Epithelial cell of esophagus (primary cell): ENCODE measurements around the gene CRADD.

Source experiments
- DNase-seq: peaks from one replicate; pipeline ENCODE4 v3.0.0; 2010; ENCODE audit warnings: low read depth
- H3K4me3 ChIP-seq: 2 replicates; pipeline ENCODE4 v1.5.1; 2011; ENCODE audit warnings: mild to moderate bottlenecking, low read length, control low read depth
- CTCF ChIP-seq: IDR thresholded peaks from 2 replicates; pipeline ENCODE4 v1.5.1; 2011; ENCODE audit warnings: low read depth, mild to moderate bottlenecking, low read length, control low read depth, inconsistent platforms; ENCODE audit not compliant: insufficient read depth; ENCODE audit errors: missing control alignments

Gene CRADD

GRCh38 chr12:93937812-93938211, 260.6 kb downstream of the CRADD start:
- no peak for DNase-seq
- no peak overlapping the region for H3K4me3 ChIP-seq
- TF ChIP-seq CTCF, result no peak

GRCh38 chr12:93938317-93938716, 261.1 kb downstream of the CRADD start:
- TF ChIP-seq CTCF, result no peak
- no peak overlapping the region for H3K4me3 ChIP-seq
- no peak for DNase-seq

- TF ChIP-seq CTCF, result no peak
These were observed 261.8 kb downstream of the CRADD start for GRCh38 chr12:93938931-93939330.

GRCh38 chr12:93939641-93940325, 262.6 kb downstream of the CRADD start:
- no peak for TF ChIP-seq CTCF
- H3K4me3 ChIP-seq, result no peak overlapping the region
- DNase-seq, result no peak

More at GRCh38 chr12:93938931-93939330, 261.8 kb downstream of the CRADD start:
- H3K4me3 ChIP-seq, result no peak overlapping the region
- DNase-seq, result no peak

- TF ChIP-seq CTCF, result no peak
- peak; percentile 72 for DNase-seq
- no peak overlapping the region for H3K4me3 ChIP-seq
These were observed 266.6 kb downstream of the CRADD start for GRCh38 chr12:93943780-93944179.

GRCh38 chr12:93944201-93944600, 267.0 kb downstream of the CRADD start:
- DNase-seq, result no peak
- no peak for TF ChIP-seq CTCF
- H3K4me3 ChIP-seq, result no peak overlapping the region
